Stimulated activated CD8-positive, alpha-beta memory T cell treated with anti-CD3 and anti-CD28 coated beads, Interleukin-4, amount 100 ng/mL, for 48 hours (primary cell): Measurements from ENCODE around the gene GSE1.

Experiments used
- DNase-seq: peaks from one replicate; pipeline ENCODE4 v3.0.0-alpha.2; 2020

GSE1 gene

GRCh38 chr16:85686912-85687591 lies 73.9 kb downstream of the GSE1 start:
- DNase-seq = peak; percentile 66

GRCh38 chr16:85687651-85688471 lies 74.7 kb downstream of the GSE1 start:
- DNase-seq = peak; percentile 37

GRCh38 chr16:85688586-85689284 lies 75.6 kb downstream of the GSE1 start, which contains the start of gene GINS2:
Gene GINS2, minus strand, starts transcription at chr16:85688954. Its CDS starts 56 bp downstream, at chr16:85688898.
- peak; percentile 91 for DNase-seq

- no peak for DNase-seq
Observed at GRCh38 chr16:85689285-85689949, 76.3 kb downstream of the GSE1 start.

- DNase-seq = no peak
Observed at GRCh38 chr16:85689950-85690320, 76.8 kb downstream of the GSE1 start.

- DNase-seq = no peak
Observed at GRCh38 chr16:85690469-85691064, 77.4 kb downstream of the GSE1 start.

- DNase-seq = no peak
Observed at GRCh38 chr16:85695196-85696128, 82.3 kb downstream of the GSE1 start.

GRCh38 chr16:85696781-85697180 lies 83.7 kb downstream of the GSE1 start:
- no peak for DNase-seq

GRCh38 chr16:85697431-85697830 lies 84.3 kb downstream of the GSE1 start:
- DNase-seq = no peak

GRCh38 chr16:85698459-85698891 lies 85.4 kb downstream of the GSE1 start:
- no peak for DNase-seq

GRCh38 chr16:85698935-85699558 lies 85.9 kb downstream of the GSE1 start:
- no peak for DNase-seq

- DNase-seq = no peak
Observed at GRCh38 chr16:85699628-85700027, 86.5 kb downstream of the GSE1 start.

- no peak for DNase-seq
Observed at GRCh38 chr16:85704011-85704410, 90.9 kb downstream of the GSE1 start.

GRCh38 chr16:85704900-85705846 lies 92.1 kb downstream of the GSE1 start:
- DNase-seq = no peak

- DNase-seq = no peak
Observed at GRCh38 chr16:85706449-85707034, 93.4 kb downstream of the GSE1 start.

- no peak for DNase-seq
Observed at GRCh38 chr16:85707528-85708095, 94.5 kb downstream of the GSE1 start.

- no peak for DNase-seq
Observed at GRCh38 chr16:85708338-85708737, 95.2 kb downstream of the GSE1 start.

GRCh38 chr16:85709766-85710585 lies 96.9 kb downstream of the GSE1 start:
- no peak for DNase-seq
